ENCODE results near the gene RNF213. TPM values are rescaled to one million over a fixed set of nuclear protein-coding genes. Genes with fewer than 3 reads are reported as not detected.

Gene RNF213
- polyA plus RNA-seq, 1 of the 3 experiments (the other 2 are of a cell fraction): 57.5 TPM

- no peak for DNase-seq
- H3K27ac ChIP-seq (ENCODE audit: low read depth in 2 of 2, low read length in 1 of 2): no peak overlapping the region
- H3K27me3 ChIP-seq (ENCODE audit: insufficient read depth): no peaks in the 10 kb centered on the region
- ChIA-PET POLR2A (interaction anchor here (1.6 kb wide), 1 partner anchor 20 kb away, joined by 3 read pairs; no protein-coding TSS in a partner anchor), CTCF (interaction anchor here (2.5 kb wide), 1 partner anchor 185 kb away, joined by 7 read pairs; no protein-coding TSS in a partner anchor)
- H3K9me2 ChIP-seq: no peaks in the 10 kb centered on the region
- H2AFZ ChIP-seq (ENCODE audit: low read depth): no peak overlapping the region
- WGBS (ENCODE audit: low lambda C conversion rate): over 99% methylated on average over 6 of the region's 6 CpGs
- H3K4me1 ChIP-seq (ENCODE audit: control insufficient read depth in 1 of 2, insufficient read depth in 2 of 2, low read depth in 1 of 2, low read length in 1 of 2): peaks cover 15 to 17% of the 10 kb centered on the region in 2 experiments; a peak in 2 of 4 replicates
- H3K4me3 ChIP-seq (ENCODE audit: low read depth in 2 of 2, low read length in 1 of 2): no peak overlapping the region
- H3K9me3 ChIP-seq: no peaks in the 10 kb centered on the region
- peaks cover 25% of the 10 kb centered on the region for H3K79me2 ChIP-seq (ENCODE audit: insufficient read depth)
- H3K36me3 ChIP-seq (replicated peaks in 1 of 2; ENCODE audit: control insufficient read depth in 1 of 2, insufficient read depth in 2 of 2, low read length in 1 of 2): peaks cover 20 to 37% of the 10 kb centered on the region in 2 experiments
- TF ChIP-seq SIN3A (IDR thresholded peaks at IDR 0.05; ENCODE audit: borderline replicate concordance, low read depth, low read length) (no peak), REST (IDR thresholded peaks at IDR 0.05; ENCODE audit: low read depth, low read length) (no peak)
- no peak overlapping the region for H3K4me2 ChIP-seq
- H3F3A ChIP-seq (replicated peaks; ENCODE audit: insufficient read depth): no peaks in the 10 kb centered on the region
- H4K20me1 ChIP-seq (ENCODE audit: insufficient read depth): no peaks in the 10 kb centered on the region
- H3K9ac ChIP-seq: no peak overlapping the region
These were observed 6.7 kb downstream of the RNF213 start for GRCh38 chr17:80267391-80267790.

- H3K9me2 ChIP-seq: no peaks in the 10 kb centered on the region
- no peaks in the 10 kb centered on the region for H4K20me1 ChIP-seq (ENCODE audit: insufficient read depth)
- 81% methylated on average over 4 of the region's 4 CpGs for WGBS (ENCODE audit: low lambda C conversion rate)
- H3K9me3 ChIP-seq: no peaks in the 10 kb centered on the region
- no peak overlapping the region for H3K4me2 ChIP-seq
- no peaks in the 10 kb centered on the region for H3K27me3 ChIP-seq (ENCODE audit: insufficient read depth)
- no peak for DNase-seq
- peaks cover 16% of the 10 kb centered on the region for H3K79me2 ChIP-seq (ENCODE audit: insufficient read depth)
- TF ChIP-seq NFIC (IDR thresholded peaks at IDR 0.05; ENCODE audit: borderline replicate concordance) (no peak), ELF1 (IDR thresholded peaks at IDR 0.05) (no peak), FOXM1 (IDR thresholded peaks at IDR 0.05; ENCODE audit: low read depth) (no peak), SMC3 (IDR thresholded peaks at IDR 0.05; ENCODE audit: low read depth, low read length) (no peak), GABPA (IDR thresholded peaks at IDR 0.05; ENCODE audit: low read depth) (no peak), EZH2phosphoT487 (IDR thresholded peaks at IDR 0.05; ENCODE audit: borderline replicate concordance, low read depth) (no peak), USF2 (IDR thresholded peaks at IDR 0.05; ENCODE audit: borderline replicate concordance, low read depth, low read length) (no peak), MXI1 (IDR thresholded peaks at IDR 0.05; ENCODE audit: low read depth, low read length) (no peak), FOXJ3 (CRISPR knock-in tag; IDR thresholded peaks at IDR 0.05) (no peak)
- H3K36me3 ChIP-seq (replicated peaks in 1 of 2; ENCODE audit: control insufficient read depth in 1 of 2, insufficient read depth in 2 of 2, low read length in 1 of 2): peaks cover 22 to 37% of the 10 kb centered on the region in 2 experiments
- CTCF ChIA-PET: interaction anchor here (0.6 kb wide), 2 partner anchors 17 to 167 kb away, joined by 3 read pairs; partner anchors contain the start of gene GAA
- H3K27ac ChIP-seq (ENCODE audit: low read depth in 2 of 2, low read length in 1 of 2): no peak overlapping the region
- POLR2A ChIA-PET: no interaction called here
- H3K9ac ChIP-seq: no peak overlapping the region
- no peak overlapping the region for H2AFZ ChIP-seq (ENCODE audit: low read depth)
- H3K4me1 ChIP-seq (ENCODE audit: control insufficient read depth in 1 of 2, insufficient read depth in 2 of 2, low read depth in 1 of 2, low read length in 1 of 2): peaks cover 5 to 7% of the 10 kb centered on the region in 2 experiments; a peak in 2 of 4 replicates
- no peak overlapping the region for H3K4me3 ChIP-seq (ENCODE audit: low read depth in 2 of 2, low read length in 1 of 2)
- H3F3A ChIP-seq (replicated peaks; ENCODE audit: insufficient read depth): no peaks in the 10 kb centered on the region
These were observed 7.8 kb downstream of the RNF213 start for GRCh38 chr17:80268427-80268826.

Measured in SK-N-SH (cell line).